B cell (primary cell): ENCODE results near the gene TEAD1.

Experiments
- EZH2 ChIP-seq: IDR thresholded peaks from 2 replicates; pipeline ENCODE4 v1.6.1; 2012; ENCODE audit warnings: borderline replicate concordance, low read depth, mild to moderate bottlenecking, moderate library complexity, low read length; ENCODE audit not compliant: insufficient read depth, poor library complexity, severe bottlenecking
- TF ChIP-seq, protein P1 (sequence below): fragments of 200-600 bp; IDR thresholded peaks from one replicate; pipeline ENCODE4 v1.8.0; 2022; ENCODE audit warnings: antibody characterized with exemption, mild to moderate bottlenecking

DNA sequence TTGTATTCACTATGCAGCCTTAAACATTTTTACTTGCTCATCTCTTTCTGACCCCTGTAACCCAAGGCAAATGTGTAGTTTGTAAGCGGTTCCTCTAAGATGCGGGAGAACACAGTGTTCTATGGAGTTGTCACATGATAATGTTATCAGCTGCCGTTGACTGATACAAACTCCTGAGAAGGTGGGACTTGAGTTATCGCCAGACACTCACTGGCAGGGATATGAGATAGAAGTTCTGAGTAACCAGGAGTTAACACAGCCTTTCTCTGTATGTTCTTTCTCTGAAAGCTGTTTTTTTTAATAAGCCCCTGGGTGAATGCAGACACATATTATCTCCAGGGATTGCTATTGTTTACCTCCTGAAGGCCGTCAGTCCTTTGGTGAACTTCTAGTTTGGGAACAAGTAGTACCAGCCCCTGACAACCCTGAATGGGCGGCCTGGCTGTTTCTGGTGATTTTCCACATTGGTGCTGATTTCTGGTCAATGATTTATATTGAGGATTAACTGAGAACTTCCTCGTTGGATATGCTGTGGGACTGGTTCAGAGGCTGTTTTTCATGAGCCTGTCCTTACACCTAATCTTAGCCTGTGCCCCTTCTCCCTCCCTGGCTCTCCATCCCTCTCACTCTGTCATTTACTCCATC, 179.6 kb downstream of the TEAD1 start:
- TF ChIP-seq, protein P1, sequence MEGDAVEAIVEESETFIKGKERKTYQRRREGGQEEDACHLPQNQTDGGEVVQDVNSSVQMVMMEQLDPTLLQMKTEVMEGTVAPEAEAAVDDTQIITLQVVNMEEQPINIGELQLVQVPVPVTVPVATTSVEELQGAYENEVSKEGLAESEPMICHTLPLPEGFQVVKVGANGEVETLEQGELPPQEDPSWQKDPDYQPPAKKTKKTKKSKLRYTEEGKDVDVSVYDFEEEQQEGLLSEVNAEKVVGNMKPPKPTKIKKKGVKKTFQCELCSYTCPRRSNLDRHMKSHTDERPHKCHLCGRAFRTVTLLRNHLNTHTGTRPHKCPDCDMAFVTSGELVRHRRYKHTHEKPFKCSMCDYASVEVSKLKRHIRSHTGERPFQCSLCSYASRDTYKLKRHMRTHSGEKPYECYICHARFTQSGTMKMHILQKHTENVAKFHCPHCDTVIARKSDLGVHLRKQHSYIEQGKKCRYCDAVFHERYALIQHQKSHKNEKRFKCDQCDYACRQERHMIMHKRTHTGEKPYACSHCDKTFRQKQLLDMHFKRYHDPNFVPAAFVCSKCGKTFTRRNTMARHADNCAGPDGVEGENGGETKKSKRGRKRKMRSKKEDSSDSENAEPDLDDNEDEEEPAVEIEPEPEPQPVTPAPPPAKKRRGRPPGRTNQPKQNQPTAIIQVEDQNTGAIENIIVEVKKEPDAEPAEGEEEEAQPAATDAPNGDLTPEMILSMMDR, result no peak
- no peak for TF ChIP-seq EZH2
